ENCODE results near the gene CCT7. TPM values are rescaled to one million over a fixed set of nuclear protein-coding genes. Genes with fewer than 3 reads are reported as not detected.
A peak's percentile ranks its signal among the peaks of the same experiment; 100 is the strongest.

Gene CCT7
- total RNA-seq, 1 experiment from 2014 or later = 482 TPM

GRCh38 chr2:73212448-73213176 is 21.5 kb upstream of the CCT7 start:
- H3K4me3 Mint-ChIP-seq = no peak overlapping the region

More at GRCh38 chr2:73212448-73213176, 21.5 kb upstream of the CCT7 start:
- no peaks in the 10 kb centered on the region for H3K9me3 Mint-ChIP-seq
- 0 out of 2 replicates have a peak, but pooled peaks have one; percentile 25 for TF ChIP-seq GABPB1 (CRISPR knock-in tag; IDR thresholded peaks at IDR 0.05)
- peak; percentile 81 for TF ChIP-seq CTCF (IDR thresholded peaks at IDR 0.05)
- no peak for TF ChIP-seq SOX15 (CRISPR knock-in tag; IDR thresholded peaks at IDR 0.05)
- no peak for TF ChIP-seq SMAD4 (CRISPR knock-in tag; IDR thresholded peaks at IDR 0.05)
- TF ChIP-seq SP1 (CRISPR knock-in tag; conservative IDR thresholded peaks at IDR 0.05) = no peak
- TF ChIP-seq FOXK1 (CRISPR knock-in tag; IDR thresholded peaks at IDR 0.05) = no peak
- no peak for TF ChIP-seq EMX1 (CRISPR knock-in tag; IDR thresholded peaks at IDR 0.05)
- TF ChIP-seq HMGA2 (CRISPR knock-in tag; IDR thresholded peaks at IDR 0.05) = no peak
- no peak for TF ChIP-seq ZNF512 (CRISPR knock-in tag; IDR thresholded peaks at IDR 0.05; ENCODE audit: borderline replicate concordance)
- TF ChIP-seq CBFB (CRISPR knock-in tag; IDR thresholded peaks at IDR 0.05; ENCODE audit: low read depth) = no peak
- TF ChIP-seq NR2C2 (CRISPR knock-in tag; IDR thresholded peaks at IDR 0.05) = no peak
- TF ChIP-seq ZNF121 (CRISPR knock-in tag; IDR thresholded peaks at IDR 0.05) = peak; percentile 40; the same call in 1 of the 2 replicates
- TF ChIP-seq ZNF219 (CRISPR knock-in tag; IDR thresholded peaks at IDR 0.05; ENCODE audit: borderline replicate concordance) = no peak
- TF ChIP-seq PRDM15 (CRISPR knock-in tag; IDR thresholded peaks at IDR 0.05) = no peak
- TF ChIP-seq IRF1 (CRISPR knock-in tag; IDR thresholded peaks at IDR 0.05) = no peak
- no peak for TF ChIP-seq ELF4 (CRISPR knock-in tag; IDR thresholded peaks at IDR 0.05; ENCODE audit: low read depth)
- TF ChIP-seq ZBTB21 (CRISPR knock-in tag; IDR thresholded peaks at IDR 0.05; ENCODE audit: borderline replicate concordance) = no peak
- no peak for TF ChIP-seq GRHL2 (CRISPR knock-in tag; IDR thresholded peaks at IDR 0.05; ENCODE audit: insufficient replicate concordance, severe bottlenecking)
- no peak for TF ChIP-seq TEAD1 (CRISPR knock-in tag; IDR thresholded peaks at IDR 0.05)
- TF ChIP-seq, protein P1, sequence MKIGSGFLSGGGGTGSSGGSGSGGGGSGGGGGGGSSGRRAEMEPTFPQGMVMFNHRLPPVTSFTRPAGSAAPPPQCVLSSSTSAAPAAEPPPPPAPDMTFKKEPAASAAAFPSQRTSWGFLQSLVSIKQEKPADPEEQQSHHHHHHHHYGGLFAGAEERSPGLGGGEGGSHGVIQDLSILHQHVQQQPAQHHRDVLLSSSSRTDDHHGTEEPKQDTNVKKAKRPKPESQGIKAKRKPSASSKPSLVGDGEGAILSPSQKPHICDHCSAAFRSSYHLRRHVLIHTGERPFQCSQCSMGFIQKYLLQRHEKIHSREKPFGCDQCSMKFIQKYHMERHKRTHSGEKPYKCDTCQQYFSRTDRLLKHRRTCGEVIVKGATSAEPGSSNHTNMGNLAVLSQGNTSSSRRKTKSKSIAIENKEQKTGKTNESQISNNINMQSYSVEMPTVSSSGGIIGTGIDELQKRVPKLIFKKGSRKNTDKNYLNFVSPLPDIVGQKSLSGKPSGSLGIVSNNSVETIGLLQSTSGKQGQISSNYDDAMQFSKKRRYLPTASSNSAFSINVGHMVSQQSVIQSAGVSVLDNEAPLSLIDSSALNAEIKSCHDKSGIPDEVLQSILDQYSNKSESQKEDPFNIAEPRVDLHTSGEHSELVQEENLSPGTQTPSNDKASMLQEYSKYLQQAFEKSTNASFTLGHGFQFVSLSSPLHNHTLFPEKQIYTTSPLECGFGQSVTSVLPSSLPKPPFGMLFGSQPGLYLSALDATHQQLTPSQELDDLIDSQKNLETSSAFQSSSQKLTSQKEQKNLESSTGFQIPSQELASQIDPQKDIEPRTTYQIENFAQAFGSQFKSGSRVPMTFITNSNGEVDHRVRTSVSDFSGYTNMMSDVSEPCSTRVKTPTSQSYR (CRISPR knock-in tag; IDR thresholded peaks at IDR 0.05) = no peak
- TF ChIP-seq CREM (CRISPR knock-in tag; IDR thresholded peaks at IDR 0.05) = no peak
- DNase-seq (ENCODE audit: low spot score) (peak; percentile 86), ATAC-seq (peak; percentile 77)
- H3K27me3 Mint-ChIP-seq (ENCODE audit: low read depth) = peaks cover 19% of the 10 kb centered on the region
- no peaks in the 10 kb centered on the region for H3K36me3 Mint-ChIP-seq
- H3K4me1 Mint-ChIP-seq = peaks cover 35% of the 10 kb centered on the region
- peak overlapping the region; percentile 57 for H3K27ac Mint-ChIP-seq
- ChIA-PET CTCF (interaction anchor here (0.6 to 9.8 kb wide), 51 partner anchors 8 to 345 kb away, joined by 3 to 179 read pairs (median 4); partner anchors contain the start of genes CCT7, FBXO41, NOTO and PRADC1), POLR2A (interaction anchor here (0.7 to 1.5 kb wide), 5 partner anchors 11 to 56 kb away, joined by 3 to 6 read pairs (median 4); partner anchors contain the start of genes NOTO and PRADC1)

All from WTC11 (cell line).